Pons (tissue), 1 donor: ENCODE measurements around the gene ZSWIM9.
"Not testable (repeated sequence)": the region's sequence is repeated elsewhere in the genome, so short reads cannot be mapped to it uniquely, and the experiment has no call there.

Experiments used
- DNase-seq: peaks from one replicate; pipeline ENCODE4 v3.0.0-alpha.2; 2016; ENCODE audit warnings: low spot score

The ZSWIM9 gene

GRCh38 chr19:48218997-48219396 lies 48.5 kb downstream of the ZSWIM9 start:
- DNase-seq: no peak

- DNase-seq: not testable (repeated sequence)
These were observed 50.3 kb downstream of the ZSWIM9 start for GRCh38 chr19:48220784-48221183.

GRCh38 chr19:48221628-48222027 lies 51.1 kb downstream of the ZSWIM9 start:
- no peak for DNase-seq

GRCh38 chr19:48230555-48231129 lies 60.2 kb downstream of the ZSWIM9 start:
- DNase-seq: no peak

- no peak for DNase-seq
These were observed 66.6 kb downstream of the ZSWIM9 start for GRCh38 chr19:48237057-48237456.

- DNase-seq: no peak
These were observed 68.6 kb downstream of the ZSWIM9 start for GRCh38 chr19:48239120-48239519.

- no peak for DNase-seq
These were observed 69.2 kb downstream of the ZSWIM9 start for GRCh38 chr19:48239582-48240141.

- not testable (repeated sequence) for DNase-seq
These were observed 71.3 kb downstream of the ZSWIM9 start for GRCh38 chr19:48241771-48242170.

- DNase-seq: no peak
These were observed 73.8 kb downstream of the ZSWIM9 start for GRCh38 chr19:48244281-48244680.

- no peak for DNase-seq
These were observed 75.6 kb downstream of the ZSWIM9 start for GRCh38 chr19:48246101-48246500.

- no peak for DNase-seq
These were observed 76.7 kb downstream of the ZSWIM9 start for GRCh38 chr19:48247212-48247611.
